CD4-positive, alpha-beta T cell treated with Interleukin-10 for 1 hour (primary cell): ENCODE data around the gene GRHL3.

ENCODE experiments used
- DNase-seq: peaks from one replicate; pipeline ENCODE4 v3.0.0-alpha.2; 2020

Gene GRHL3

GRCh38 chr1:24293392-24294227 lies 25.5 kb upstream of the GRHL3 start:
- no peak for DNase-seq

- no peak for DNase-seq
Observed at GRCh38 chr1:24294228-24294672, 24.9 kb upstream of the GRHL3 start.

- DNase-seq = no peak
Observed at GRCh38 chr1:24294716-24295371, 24.3 kb upstream of the GRHL3 start.

GRCh38 chr1:24295535-24295934 lies 23.6 kb upstream of the GRHL3 start:
- no peak for DNase-seq

GRCh38 chr1:24297187-24297851 lies 21.8 kb upstream of the GRHL3 start:
- DNase-seq = no peak

GRCh38 chr1:24297852-24298232 lies 21.3 kb upstream of the GRHL3 start:
- DNase-seq = no peak

GRCh38 chr1:24298606-24299005 lies 20.6 kb upstream of the GRHL3 start:
- DNase-seq = no peak

- no peak for DNase-seq
Observed at GRCh38 chr1:24299901-24300300, 19.3 kb upstream of the GRHL3 start.

GRCh38 chr1:24300971-24301784 lies 18.0 kb upstream of the GRHL3 start:
- no peak for DNase-seq

GRCh38 chr1:24301785-24302175 lies 17.4 kb upstream of the GRHL3 start:
- no peak for DNase-seq

GRCh38 chr1:24302209-24302611 lies 16.9 kb upstream of the GRHL3 start:
- no peak for DNase-seq

GRCh38 chr1:24303600-24303999 lies 15.6 kb upstream of the GRHL3 start:
- DNase-seq = no peak

- no peak for DNase-seq
Observed at GRCh38 chr1:24304763-24305162, 14.4 kb upstream of the GRHL3 start.

GRCh38 chr1:24308365-24309015 lies 10.7 kb upstream of the GRHL3 start:
- no peak for DNase-seq

GRCh38 chr1:24309762-24310485 lies 9.2 kb upstream of the GRHL3 start:
- DNase-seq = no peak

GRCh38 chr1:24311234-24311633 lies 7.9 kb upstream of the GRHL3 start:
- DNase-seq = no peak

GRCh38 chr1:24311741-24312140 lies 7.4 kb upstream of the GRHL3 start:
- no peak for DNase-seq

GRCh38 chr1:24315391-24315790 lies 3.8 kb upstream of the GRHL3 start:
- no peak for DNase-seq

- no peak for DNase-seq
Observed at GRCh38 chr1:24316645-24317044, 2.5 kb upstream of the GRHL3 start.

GRCh38 chr1:24317081-24317480 lies 2.1 kb upstream of the GRHL3 start:
- DNase-seq = no peak

- no peak for DNase-seq
Observed at GRCh38 chr1:24317956-24318614, 1.1 kb upstream of the GRHL3 start.
